ENCODE results near the gene GABBR2. TPM values are rescaled to one million over a fixed set of nuclear protein-coding genes. Genes with fewer than 3 reads are reported as not detected.
"Not testable (repeated sequence)": the region's sequence is repeated elsewhere in the genome, so short reads cannot be mapped to it uniquely, and the experiment has no call there.

The GABBR2 gene
- total RNA-seq, 4 donors from 2014 or later, result not detected

DNA sequence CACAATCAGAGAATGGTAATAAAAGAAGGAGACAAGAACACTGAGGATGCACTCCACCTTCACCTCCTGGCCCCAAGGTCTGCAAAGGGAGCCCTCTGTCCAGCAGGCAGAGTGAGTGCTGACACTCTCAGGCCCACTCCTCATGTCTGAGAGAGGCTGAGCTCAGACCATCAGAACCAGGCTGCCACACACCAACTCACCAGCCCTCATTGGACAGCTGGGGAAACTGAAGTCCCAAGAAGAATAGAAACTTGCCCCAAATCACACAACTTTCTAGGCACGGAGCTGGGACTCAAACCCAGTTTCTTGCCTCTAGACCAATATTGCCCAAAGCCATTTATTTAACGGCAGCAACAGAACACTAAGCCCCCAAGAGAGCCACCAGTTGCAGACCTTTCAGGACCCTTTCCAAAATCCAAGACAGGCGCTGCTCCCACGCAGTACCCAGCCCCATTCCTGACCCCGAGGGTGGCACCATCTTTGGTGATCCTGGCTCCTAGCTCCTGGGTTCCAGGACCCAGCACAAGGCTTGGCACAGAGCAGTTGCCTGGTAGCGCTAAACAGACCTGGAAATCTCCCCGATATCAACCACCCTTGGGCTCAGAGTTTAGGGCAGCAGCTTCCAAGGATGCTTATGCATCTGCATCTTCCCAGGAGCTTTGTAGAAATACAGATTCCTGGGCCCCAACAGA lies 192.4 kb downstream of the GABBR2 start:
- no peak for DNase-seq (ENCODE audit: low spot score)
- TF ChIP-seq, protein P1, sequence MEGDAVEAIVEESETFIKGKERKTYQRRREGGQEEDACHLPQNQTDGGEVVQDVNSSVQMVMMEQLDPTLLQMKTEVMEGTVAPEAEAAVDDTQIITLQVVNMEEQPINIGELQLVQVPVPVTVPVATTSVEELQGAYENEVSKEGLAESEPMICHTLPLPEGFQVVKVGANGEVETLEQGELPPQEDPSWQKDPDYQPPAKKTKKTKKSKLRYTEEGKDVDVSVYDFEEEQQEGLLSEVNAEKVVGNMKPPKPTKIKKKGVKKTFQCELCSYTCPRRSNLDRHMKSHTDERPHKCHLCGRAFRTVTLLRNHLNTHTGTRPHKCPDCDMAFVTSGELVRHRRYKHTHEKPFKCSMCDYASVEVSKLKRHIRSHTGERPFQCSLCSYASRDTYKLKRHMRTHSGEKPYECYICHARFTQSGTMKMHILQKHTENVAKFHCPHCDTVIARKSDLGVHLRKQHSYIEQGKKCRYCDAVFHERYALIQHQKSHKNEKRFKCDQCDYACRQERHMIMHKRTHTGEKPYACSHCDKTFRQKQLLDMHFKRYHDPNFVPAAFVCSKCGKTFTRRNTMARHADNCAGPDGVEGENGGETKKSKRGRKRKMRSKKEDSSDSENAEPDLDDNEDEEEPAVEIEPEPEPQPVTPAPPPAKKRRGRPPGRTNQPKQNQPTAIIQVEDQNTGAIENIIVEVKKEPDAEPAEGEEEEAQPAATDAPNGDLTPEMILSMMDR (IDR thresholded peaks at IDR 0.05), result no peak
- no peak for ATAC-seq (ENCODE audit: low FRiP score)

- TF ChIP-seq, protein P1 (IDR thresholded peaks at IDR 0.05), result no peak
- ATAC-seq (ENCODE audit: low FRiP score) (no peak), DNase-seq (ENCODE audit: low spot score) (no peak)
These were observed 193.1 kb downstream of the GABBR2 start for GRCh38 chr9:98515506-98516204.

DNA sequence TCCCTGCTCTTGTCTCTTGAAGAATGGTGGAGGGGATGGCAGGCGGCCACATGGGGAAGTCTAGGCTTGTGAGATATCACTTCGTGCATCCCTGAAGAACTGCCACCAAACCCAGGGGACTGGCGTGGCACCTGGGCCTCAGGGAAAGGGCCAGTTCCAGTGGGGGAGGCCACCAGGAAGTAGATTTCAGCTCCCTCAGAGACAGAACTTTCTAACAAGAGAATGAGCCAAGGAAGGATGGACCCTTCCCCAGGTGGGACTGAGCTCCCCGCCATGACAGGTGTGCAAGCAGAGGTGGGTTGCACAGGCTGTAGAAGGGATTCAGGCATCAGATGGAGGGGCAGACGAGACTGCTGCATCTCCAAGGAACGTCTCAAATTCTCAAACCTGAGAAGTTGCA lies 193.9 kb downstream of the GABBR2 start:
- DNase-seq (ENCODE audit: low spot score) (no peak), ATAC-seq (ENCODE audit: low FRiP score) (no peak)
- TF ChIP-seq, protein P1 (IDR thresholded peaks at IDR 0.05), result no peak

- not testable (repeated sequence) for ATAC-seq (ENCODE audit: low FRiP score); DNase-seq (ENCODE audit: low spot score)
These were observed 200.4 kb downstream of the GABBR2 start for GRCh38 chr9:98508217-98508919.

DNA sequence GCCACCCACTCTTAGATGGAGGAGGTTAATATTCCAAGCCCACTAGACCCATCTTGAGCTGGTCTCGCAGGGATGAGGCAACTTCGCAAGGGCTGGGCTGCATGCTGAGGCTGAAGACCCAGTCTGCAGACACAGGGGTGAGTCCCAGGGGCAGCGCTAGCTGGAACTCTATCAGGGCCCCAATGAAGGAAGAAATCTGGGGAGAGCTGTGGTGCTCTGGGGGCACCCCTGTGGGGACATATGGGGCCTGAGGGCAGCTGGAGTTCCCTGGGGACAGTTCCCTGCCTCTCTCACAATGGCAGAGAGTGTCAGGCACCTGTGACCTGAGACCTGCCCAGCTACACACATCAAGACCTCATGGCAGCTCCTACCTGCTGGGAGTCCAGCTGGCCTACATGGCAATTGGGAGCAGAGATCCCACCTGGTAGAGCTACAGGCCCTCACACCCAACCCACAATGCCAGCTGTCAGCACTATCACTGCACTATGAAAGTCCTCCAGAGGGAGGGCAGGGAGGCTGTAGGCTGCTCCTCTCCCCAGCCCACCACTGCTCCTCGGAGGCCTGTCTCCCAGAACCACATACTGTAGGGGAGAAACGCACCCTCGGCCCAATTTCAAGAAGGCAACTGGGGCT lies 202.2 kb downstream of the GABBR2 start:
- DNase-seq (ENCODE audit: low spot score), result no peak
- TF ChIP-seq, protein P1 (IDR thresholded peaks at IDR 0.05), result no peak
- ATAC-seq (ENCODE audit: low FRiP score), result no peak

DNA sequence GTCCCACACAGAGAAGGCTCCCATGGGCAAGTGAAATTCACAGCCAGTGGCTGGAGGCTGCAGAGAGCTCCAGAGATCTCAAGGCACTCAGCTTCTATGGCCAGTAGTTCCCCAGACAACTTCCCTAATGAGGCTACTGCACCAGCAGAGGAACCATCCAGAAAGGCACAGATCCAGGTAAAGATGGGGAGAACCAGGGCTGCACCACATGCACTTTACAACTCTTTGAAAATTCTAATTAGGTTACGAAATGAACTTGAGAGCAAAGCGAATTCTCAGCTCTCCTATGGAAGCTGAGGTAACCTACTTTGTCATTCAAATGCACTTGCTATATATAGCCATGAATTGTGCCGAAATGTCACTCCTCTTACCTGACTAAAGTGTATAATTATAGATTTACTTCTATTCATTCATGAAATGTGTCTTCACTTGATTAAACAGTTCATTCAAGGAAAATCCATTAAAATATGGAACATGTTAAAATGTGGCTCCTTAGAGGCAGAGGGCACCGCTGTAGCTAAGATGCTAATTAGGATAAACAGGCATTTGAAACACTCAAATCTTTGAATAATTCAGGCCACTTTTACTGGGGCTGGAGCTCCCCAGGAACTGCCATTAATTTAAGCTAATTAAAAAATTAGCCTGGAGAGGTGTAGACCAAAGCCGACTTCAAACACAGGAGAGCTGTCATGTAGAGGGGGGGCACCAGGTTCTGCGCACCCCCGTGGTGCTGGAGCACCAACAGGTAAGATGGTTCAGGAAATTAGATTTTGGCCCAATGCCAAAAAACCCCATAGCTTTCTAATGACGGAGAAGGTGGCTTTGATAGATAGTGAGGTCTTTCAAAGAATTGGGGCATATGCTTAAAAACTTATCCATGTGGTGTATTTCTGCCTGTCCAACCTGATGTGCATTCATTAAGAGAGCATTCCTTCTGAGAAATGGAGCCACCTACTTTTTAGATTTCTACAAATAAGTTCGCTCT lies 204.1 kb downstream of the GABBR2 start:
- TF ChIP-seq, protein P1 (IDR thresholded peaks at IDR 0.05), result no peak
- ATAC-seq (ENCODE audit: low FRiP score), result no peak

More for the DNA sequence above, 204.1 kb downstream of the GABBR2 start:
- DNase-seq (ENCODE audit: low spot score), result no peak

Measured in omental fat pad (tissue), 4 donors.